Choroid plexus epithelial cell (primary cell): ENCODE results near the gene DIPK1C.
"Not testable (repeated sequence)": the region's sequence is repeated elsewhere in the genome, so short reads cannot be mapped to it uniquely, and the experiment has no call there.

Experiments
- DNase-seq: peaks from one replicate; pipeline ENCODE4 v3.0.0-alpha.2; 2010; ENCODE audit warnings: low read depth
- H3K4me3 ChIP-seq: 2 replicates; pipeline ENCODE4 v1.5.1; 2011; ENCODE audit warnings: low read depth, mild to moderate bottlenecking, control low read depth, low read length, moderate library complexity
- TF ChIP-seq, protein P1 (sequence below): conservative IDR thresholded peaks from 2 replicates; pipeline ENCODE4 v1.5.1; 2011; ENCODE audit warnings: low read depth, mild to moderate bottlenecking, control low read depth, inconsistent platforms, low read length, moderate library complexity

The DIPK1C gene

DNA sequence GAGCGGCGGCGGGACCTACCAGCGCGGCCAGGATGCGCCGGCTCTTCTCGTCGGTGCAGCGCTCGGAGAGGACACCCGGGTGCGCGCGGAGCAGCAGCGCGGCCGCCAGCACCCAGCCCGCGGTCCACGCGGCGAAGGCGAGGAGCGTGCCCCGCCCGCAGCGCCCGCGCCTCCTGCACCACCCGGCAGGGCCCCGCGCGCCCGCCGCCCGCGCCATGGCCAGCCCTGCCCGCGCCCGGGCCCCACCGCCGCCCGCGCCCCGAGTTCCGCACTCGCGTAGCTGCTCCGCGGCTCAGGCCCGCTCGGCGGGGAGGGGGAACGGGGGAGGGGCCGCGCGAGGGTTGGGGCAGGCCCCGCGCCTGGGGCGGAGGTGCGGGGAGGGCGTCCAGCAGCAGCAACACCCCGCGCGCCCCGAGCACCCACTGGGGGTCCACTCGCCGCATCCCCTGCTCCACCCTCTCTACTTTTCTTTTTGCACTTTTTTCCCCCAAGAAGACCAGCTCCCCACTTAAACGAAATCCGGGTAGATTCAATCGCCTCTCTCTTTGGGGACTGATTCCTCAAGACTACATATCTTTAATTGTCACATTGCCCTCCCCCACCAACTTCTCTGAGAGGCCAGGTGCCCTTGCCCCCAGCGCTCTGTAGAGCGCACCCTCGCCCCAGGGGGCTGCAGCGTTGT is at the start of gene DIPK1C:
TSS of gene DIPK1C (minus strand) at position 266 of the 682 bp plus-strand sequence. CDS start at position 217, 49 bp downstream.
- TF ChIP-seq, protein P1, sequence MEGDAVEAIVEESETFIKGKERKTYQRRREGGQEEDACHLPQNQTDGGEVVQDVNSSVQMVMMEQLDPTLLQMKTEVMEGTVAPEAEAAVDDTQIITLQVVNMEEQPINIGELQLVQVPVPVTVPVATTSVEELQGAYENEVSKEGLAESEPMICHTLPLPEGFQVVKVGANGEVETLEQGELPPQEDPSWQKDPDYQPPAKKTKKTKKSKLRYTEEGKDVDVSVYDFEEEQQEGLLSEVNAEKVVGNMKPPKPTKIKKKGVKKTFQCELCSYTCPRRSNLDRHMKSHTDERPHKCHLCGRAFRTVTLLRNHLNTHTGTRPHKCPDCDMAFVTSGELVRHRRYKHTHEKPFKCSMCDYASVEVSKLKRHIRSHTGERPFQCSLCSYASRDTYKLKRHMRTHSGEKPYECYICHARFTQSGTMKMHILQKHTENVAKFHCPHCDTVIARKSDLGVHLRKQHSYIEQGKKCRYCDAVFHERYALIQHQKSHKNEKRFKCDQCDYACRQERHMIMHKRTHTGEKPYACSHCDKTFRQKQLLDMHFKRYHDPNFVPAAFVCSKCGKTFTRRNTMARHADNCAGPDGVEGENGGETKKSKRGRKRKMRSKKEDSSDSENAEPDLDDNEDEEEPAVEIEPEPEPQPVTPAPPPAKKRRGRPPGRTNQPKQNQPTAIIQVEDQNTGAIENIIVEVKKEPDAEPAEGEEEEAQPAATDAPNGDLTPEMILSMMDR, result no peak
- DNase-seq, result no peak
- H3K4me3 ChIP-seq, result no peak within 1 kb of the TSS

DNA sequence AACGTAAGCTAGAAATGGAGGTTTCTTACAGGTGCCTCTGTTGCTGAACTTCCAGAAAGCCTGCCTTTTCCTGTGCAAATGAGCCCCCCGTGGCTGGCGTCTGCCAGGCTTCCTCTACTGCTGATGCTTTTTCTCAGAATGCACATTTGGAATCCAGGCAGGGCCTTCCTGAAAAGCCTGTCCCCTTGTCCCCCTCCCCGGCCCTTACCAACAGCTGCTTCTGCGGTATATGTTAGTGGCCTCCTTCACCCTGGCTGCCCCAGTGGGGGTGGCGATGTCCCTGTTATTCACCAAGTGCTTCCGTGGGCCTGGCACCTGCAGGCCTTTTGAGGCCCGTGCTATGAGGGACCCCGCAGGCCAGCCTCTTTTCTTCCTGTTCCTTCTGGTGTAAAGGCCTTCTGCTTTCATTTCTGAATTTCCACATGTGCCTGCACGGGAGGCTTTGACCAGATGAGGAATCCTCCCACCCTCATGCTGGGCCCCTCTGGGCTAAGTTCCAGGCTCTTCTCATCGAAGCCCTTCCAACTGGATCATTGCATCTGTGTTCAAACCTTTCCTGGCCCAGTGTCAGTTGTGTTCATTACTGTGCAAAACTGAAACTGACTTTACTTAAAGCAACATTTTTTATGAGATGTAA is 49.5 kb upstream of the DIPK1C start:
- peak; percentile 87 for DNase-seq
- TF ChIP-seq, protein P1, result no peak
- no peak overlapping the region for H3K4me3 ChIP-seq

- TF ChIP-seq, protein P1, result no peak
- H3K4me3 ChIP-seq, result no peak overlapping the region
- no peak for DNase-seq
These were observed 48.7 kb upstream of the DIPK1C start for GRCh38 chr18:74505776-74506175.

- DNase-seq, result no peak
- TF ChIP-seq, protein P1, result no peak
- no peak overlapping the region for H3K4me3 ChIP-seq
These were observed 46.0 kb upstream of the DIPK1C start for GRCh38 chr18:74503137-74503536.

DNA sequence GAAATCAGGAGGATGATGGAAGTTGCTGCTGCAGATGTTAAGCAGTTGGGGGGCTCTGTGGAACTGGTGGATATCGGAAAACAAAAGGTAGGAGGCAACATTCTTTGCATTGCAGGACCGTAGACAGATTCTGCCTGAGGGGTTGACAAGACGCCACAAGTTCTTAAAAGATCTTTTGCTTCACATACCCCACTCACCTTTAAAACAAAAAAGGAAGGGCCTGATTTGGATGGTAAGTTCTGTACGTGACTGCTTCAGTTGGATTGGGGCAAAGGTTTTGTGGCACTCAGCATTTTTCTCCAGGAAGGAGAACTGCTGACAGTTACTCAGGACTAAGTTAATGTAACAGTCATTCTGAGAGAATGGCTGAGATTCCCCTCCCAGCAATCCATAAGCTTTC is 44.3 kb upstream of the DIPK1C start:
- DNase-seq, result no peak
- H3K4me3 ChIP-seq, result no peak overlapping the region
- TF ChIP-seq, protein P1, result no peak

DNA sequence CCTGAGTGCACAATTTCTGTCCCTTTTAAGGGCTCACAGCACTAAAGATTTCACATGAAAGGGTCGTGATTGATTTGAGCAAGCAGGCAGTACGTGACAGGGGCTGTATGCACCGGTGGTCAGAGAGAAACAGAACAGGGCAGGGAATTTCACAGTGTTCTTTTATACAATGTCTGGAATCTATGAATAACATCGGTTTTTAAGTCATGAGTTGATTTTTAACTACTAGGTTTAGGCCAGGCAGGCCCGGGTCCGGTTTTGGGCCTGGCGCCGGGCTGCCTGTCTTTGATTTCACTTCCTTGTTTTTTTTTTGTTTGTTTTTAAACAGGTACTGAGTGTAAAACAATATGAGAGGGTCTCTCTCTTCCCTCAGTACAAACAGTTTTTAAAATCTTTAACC is 43.7 kb upstream of the DIPK1C start:
- not testable (repeated sequence) for H3K4me3 ChIP-seq, DNase-seq

- DNase-seq, result no peak
- H3K4me3 ChIP-seq, result no peak overlapping the region
- TF ChIP-seq, protein P1, result no peak
These were observed 43.3 kb upstream of the DIPK1C start for GRCh38 chr18:74500372-74500771.
